Keratinocyte (primary cell): ENCODE data around the gene EMP3. TPM values are rescaled to one million over a fixed set of nuclear protein-coding genes. Genes with fewer than 3 reads are reported as not detected.

Experiments
- DNase-seq: peaks from one replicate; pipeline ENCODE4 v3.0.0-alpha.2; 2011; ENCODE audit warnings: low read depth, missing footprints, low spot score
- FAIRE-seq: peaks from 2 replicates; lab custom pipeline; 2011; peaks lifted over from hg19 to GRCh38; lab: Jason Lieb, UNC
- H2AFZ ChIP-seq: 2 replicates; pipeline ENCODE4 v1.6.0; 2012; ENCODE audit warnings: low read length, control low read depth, inconsistent platforms; ENCODE audit not compliant: control insufficient read depth
- H3K27ac ChIP-seq: 2 replicates; pipeline ENCODE4 v1.5.1; 2011; ENCODE audit warnings: low read length; ENCODE audit not compliant: control insufficient read depth, insufficient read depth
- H3K27me3 ChIP-seq: 3 replicates; pipeline ENCODE4 v1.6.0; 2011; ENCODE audit warnings: low read length; ENCODE audit not compliant: control insufficient read depth, insufficient read depth; ENCODE audit errors: extremely low read depth
- H3K36me3 ChIP-seq, 2 experiments: 2 replicates in 1 of 2; 3 replicates in 1 of 2; pipeline ENCODE4 v1.5.1; 2011; ENCODE audit warnings: low read length in 2 of 2, mild to moderate bottlenecking in 1 of 2; ENCODE audit not compliant: control insufficient read depth in 2 of 2, insufficient read depth in 2 of 2; ENCODE audit errors: extremely low read depth in 1 of 2
- H3K4me1 ChIP-seq: 3 replicates; pipeline ENCODE4 v1.5.1; 2011; ENCODE audit warnings: low read length; ENCODE audit not compliant: control insufficient read depth, insufficient read depth; ENCODE audit errors: extremely low read depth
- H3K4me2 ChIP-seq: 3 replicates; pipeline ENCODE4 v1.6.0; 2011; ENCODE audit warnings: low read depth, low read length; ENCODE audit not compliant: control insufficient read depth, insufficient read depth; ENCODE audit errors: extremely low read depth
- H3K4me3 ChIP-seq, 3 experiments: fragments of 200-600 bp in 1 of 3; sonication (generic) in 1 of 3; 2 replicates in 2 of 3; 3 replicates in 1 of 3; pipeline ENCODE4 v1.5.1; 2011 to 2016; ENCODE audit warnings: low read length in 3 of 3, mild to moderate bottlenecking in 3 of 3, control low read depth in 2 of 3, inconsistent platforms in 1 of 3, low read depth in 1 of 3, mixed read lengths in 1 of 3, mixed run types in 1 of 3, moderate library complexity in 1 of 3; ENCODE audit not compliant: control insufficient read depth in 2 of 3, insufficient read depth in 2 of 3; ENCODE audit errors: extremely low read depth in 1 of 3
- H3K79me2 ChIP-seq: 2 replicates; pipeline ENCODE4 v1.6.0; 2012; ENCODE audit warnings: low read length; ENCODE audit not compliant: control insufficient read depth, insufficient read depth
- H3K9ac ChIP-seq: 3 replicates; pipeline ENCODE4 v1.6.0; 2011; ENCODE audit warnings: low read length; ENCODE audit not compliant: control insufficient read depth, insufficient read depth; ENCODE audit errors: extremely low read depth
- H3K9me1 ChIP-seq: 3 replicates; pipeline ENCODE4 v1.6.0; 2011; ENCODE audit warnings: low read length; ENCODE audit not compliant: control insufficient read depth, insufficient read depth; ENCODE audit errors: extremely low read depth
- H3K9me3 ChIP-seq: 2 replicates; pipeline ENCODE4 v1.5.1; 2012; ENCODE audit warnings: low read depth, low read length; ENCODE audit not compliant: control insufficient read depth
- H4K20me1 ChIP-seq: 3 replicates; pipeline ENCODE4 v1.6.0; 2011; ENCODE audit warnings: low read length; ENCODE audit not compliant: control insufficient read depth, insufficient read depth; ENCODE audit errors: extremely low read depth
- EZH2 ChIP-seq: IDR thresholded peaks from one replicate; pipeline ENCODE4 v1.6.1; 2012; ENCODE audit warnings: inconsistent platforms, mild to moderate bottlenecking, low read length, moderate library complexity
- dilution Hi-C: fragments of 300-500 bp; cut with MboI; formaldehyde crosslinking; loops from one replicate; pipeline ENCODE4 v1.7.0; 2020; ENCODE audit warnings: low sequenced_read_pairs; ENCODE audit not compliant: extremely low pct_ligation_motif_present
- polyA plus RNA-seq, 5 experiments: library from polyadenylated mRNA; depleted of rRNA in 3 of 5; stranded (reverse) in 3 of 5; stranded (forward) in 1 of 5; unstranded in 1 of 5; fragments of >200 nt; gene quantifications; 1 replicate in 1 of 5; 2 replicates in 3 of 5; 3 replicates in 1 of 5; pipeline versions ENCODE4 v1.2.1 to v1.2.3, GENCODE V29; 2011 to 2012; ENCODE audit warnings: missing spikeins in 2 of 5, low read depth in 1 of 5, low replicate concordance in 1 of 5
- TF ChIP-seq, protein P1 (sequence below), 3 experiments: IDR thresholded peaks in 1 of 3; conservative IDR thresholded peaks in 1 of 3; optimal IDR thresholded peaks in 1 of 3; 2 replicates in 2 of 3; 3 replicates in 1 of 3; pipeline versions ENCODE3 to v1.5.1; 2011; ENCODE audit warnings: low read length in 3 of 3, mild to moderate bottlenecking in 3 of 3, moderate library complexity in 2 of 3, control low read depth in 1 of 3, inconsistent platforms in 1 of 3; ENCODE audit not compliant: insufficient read depth in 2 of 3; ENCODE audit errors: extremely low read depth in 1 of 3

EMP3 gene
- polyA plus RNA-seq, 1 donor (not counting 4 experiments of a cell fraction or from before 2014, with no cell fraction given) = 177 TPM

DNA sequence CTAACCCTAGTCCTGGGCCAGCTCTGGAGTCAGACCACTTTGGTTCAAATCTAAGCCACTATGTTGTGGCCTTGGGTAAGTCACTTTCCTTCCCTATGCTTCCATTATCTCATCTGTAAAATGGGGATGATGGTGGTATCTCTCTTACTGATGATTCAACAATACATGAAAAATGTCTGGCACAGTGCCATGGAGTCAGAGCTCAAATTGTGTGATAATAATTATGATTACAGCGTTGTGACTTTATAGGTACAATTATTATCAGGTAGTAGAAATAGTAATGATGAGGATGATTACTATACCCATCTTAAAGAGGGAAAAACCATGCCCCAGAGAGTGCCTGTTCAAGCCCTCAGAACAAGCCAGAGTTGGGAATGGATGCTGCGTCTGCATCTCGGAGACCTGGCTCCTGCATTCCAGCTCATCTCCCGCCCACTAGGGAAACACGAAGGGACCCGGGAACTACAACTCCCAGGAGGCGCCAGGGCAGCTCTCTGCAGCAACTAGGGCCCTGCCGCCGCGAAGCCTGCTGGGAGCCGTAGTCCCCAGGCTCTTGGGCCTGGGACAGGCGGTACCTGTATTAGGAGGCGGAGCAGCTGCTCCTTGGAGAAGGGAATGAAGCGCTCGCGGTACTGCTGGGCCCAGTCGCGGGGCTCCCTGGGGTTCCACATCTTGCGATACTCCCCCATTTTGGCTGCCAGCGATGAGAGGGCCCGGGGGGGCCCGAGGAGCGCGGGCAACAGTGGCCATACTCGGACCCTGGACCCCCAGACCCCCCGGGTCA, 37.6 kb downstream of the EMP3 start:
- no peaks in the 10 kb centered on the region for H3K27me3 ChIP-seq
- DNase-seq (peak; percentile 78), FAIRE-seq (peak; percentile 85)
- H4K20me1 ChIP-seq = no peaks in the 10 kb centered on the region
- H3K27ac ChIP-seq = peak overlapping the region; percentile 93
- H3K4me2 ChIP-seq = peak overlapping the region; percentile 100
- H3K9me3 ChIP-seq = no peaks in the 10 kb centered on the region
- H3K9ac ChIP-seq = peak overlapping the region; percentile 93
- TF ChIP-seq, protein P1, sequence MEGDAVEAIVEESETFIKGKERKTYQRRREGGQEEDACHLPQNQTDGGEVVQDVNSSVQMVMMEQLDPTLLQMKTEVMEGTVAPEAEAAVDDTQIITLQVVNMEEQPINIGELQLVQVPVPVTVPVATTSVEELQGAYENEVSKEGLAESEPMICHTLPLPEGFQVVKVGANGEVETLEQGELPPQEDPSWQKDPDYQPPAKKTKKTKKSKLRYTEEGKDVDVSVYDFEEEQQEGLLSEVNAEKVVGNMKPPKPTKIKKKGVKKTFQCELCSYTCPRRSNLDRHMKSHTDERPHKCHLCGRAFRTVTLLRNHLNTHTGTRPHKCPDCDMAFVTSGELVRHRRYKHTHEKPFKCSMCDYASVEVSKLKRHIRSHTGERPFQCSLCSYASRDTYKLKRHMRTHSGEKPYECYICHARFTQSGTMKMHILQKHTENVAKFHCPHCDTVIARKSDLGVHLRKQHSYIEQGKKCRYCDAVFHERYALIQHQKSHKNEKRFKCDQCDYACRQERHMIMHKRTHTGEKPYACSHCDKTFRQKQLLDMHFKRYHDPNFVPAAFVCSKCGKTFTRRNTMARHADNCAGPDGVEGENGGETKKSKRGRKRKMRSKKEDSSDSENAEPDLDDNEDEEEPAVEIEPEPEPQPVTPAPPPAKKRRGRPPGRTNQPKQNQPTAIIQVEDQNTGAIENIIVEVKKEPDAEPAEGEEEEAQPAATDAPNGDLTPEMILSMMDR (optimal IDR thresholded peaks at IDR 0.05 in 1 of 3, IDR thresholded peaks at IDR 0.05 in 1 of 3, conservative IDR thresholded peaks at IDR 0.05 in 1 of 3; ENCODE audit: extremely low read depth in 1 of 3, insufficient read depth in 2 of 3, low read length in 3 of 3) = no peak
- no peak for TF ChIP-seq EZH2
- peak overlapping the region; percentile 94 for H2AFZ ChIP-seq
- H3K4me1 ChIP-seq = peaks cover 9% of the 10 kb centered on the region
- H3K4me3 ChIP-seq = peak overlapping the region; percentile 37 to 87 (median 70)
- dilution Hi-C loops = no loop called here
- no peaks in the 10 kb centered on the region for H3K79me2 ChIP-seq
- no peaks in the 10 kb centered on the region for H3K9me1 ChIP-seq
- H3K36me3 ChIP-seq = peaks cover 0 to 3% of the 10 kb centered on the region in 2 experiments

DNA sequence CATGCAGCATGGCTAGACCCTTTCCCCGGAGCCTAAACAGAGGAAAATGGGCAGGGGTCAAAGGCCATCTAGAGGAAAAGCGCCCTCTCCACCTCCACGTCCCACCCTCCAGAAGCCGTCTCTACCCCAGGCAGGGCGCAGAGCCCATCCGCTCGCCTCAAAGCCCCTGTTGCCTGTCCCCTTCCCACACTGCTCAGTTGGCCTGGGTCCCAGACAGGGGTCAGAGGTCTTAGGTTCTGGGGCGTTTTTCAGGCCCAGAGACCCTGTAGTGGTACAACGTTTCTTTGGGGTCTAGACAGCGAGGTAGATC, 38.1 kb downstream of the EMP3 start:
- no peak for DNase-seq
- dilution Hi-C loops = no loop called here
- H3K36me3 ChIP-seq = peaks cover 0 to 3% of the 10 kb centered on the region in 2 experiments
- H3K4me1 ChIP-seq = peaks cover 9% of the 10 kb centered on the region
- H3K9me1 ChIP-seq = no peaks in the 10 kb centered on the region
- no peak for FAIRE-seq
- H3K9me3 ChIP-seq = no peaks in the 10 kb centered on the region
- H3K9ac ChIP-seq = peak overlapping the region; percentile 93
- no peaks in the 10 kb centered on the region for H3K27me3 ChIP-seq
- peak overlapping the region; percentile 93 for H3K27ac ChIP-seq
- H4K20me1 ChIP-seq = no peaks in the 10 kb centered on the region
- H2AFZ ChIP-seq = peak overlapping the region; percentile 94
- H3K4me2 ChIP-seq = peak overlapping the region; percentile 100
- TF ChIP-seq, protein P1 (optimal IDR thresholded peaks at IDR 0.05 in 1 of 3, IDR thresholded peaks at IDR 0.05 in 1 of 3, conservative IDR thresholded peaks at IDR 0.05 in 1 of 3; ENCODE audit: extremely low read depth in 1 of 3, insufficient read depth in 2 of 3, low read length in 3 of 3) = no peak
- no peak for TF ChIP-seq EZH2
- H3K4me3 ChIP-seq = peak overlapping the region; percentile 37 to 87 (median 70)
- no peaks in the 10 kb centered on the region for H3K79me2 ChIP-seq
